ENCODE results near the gene NBEA.

The NBEA gene

DNA sequence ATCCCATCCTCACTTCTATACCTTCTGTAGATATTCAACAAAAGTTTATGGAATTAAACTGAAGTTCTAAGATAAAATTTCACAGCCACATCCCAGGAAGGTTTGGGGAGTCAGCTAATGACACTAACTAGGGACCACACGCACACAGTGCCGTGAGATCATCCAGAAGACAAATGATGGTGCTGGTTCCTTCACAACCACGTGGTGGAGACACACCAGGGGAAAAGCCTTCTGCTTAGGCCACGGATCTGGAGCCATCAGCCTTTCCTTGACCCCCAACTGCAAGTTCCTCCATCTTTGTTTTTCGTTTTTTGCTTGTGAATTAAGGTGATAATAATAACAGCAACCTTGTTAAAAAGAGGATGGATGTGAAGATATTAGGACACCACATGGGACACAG is 776.0 kb downstream of the NBEA start:
- no peak for DNase-seq

GRCh38 chr13:35720290-35720689 is 778.2 kb downstream of the NBEA start:
- DNase-seq, result no peak

GRCh38 chr13:35720690-35721554 is 778.9 kb downstream of the NBEA start:
- DNase-seq, result peak; percentile 87
